Vagina (tissue), 2 donors: ENCODE data around the gene WDFY2. TPM values are rescaled to one million over a fixed set of nuclear protein-coding genes. Genes with fewer than 3 reads are reported as not detected.
A peak's percentile ranks its signal among the peaks of the same experiment; 100 is the strongest.

Experiments used
- DNase-seq, 2 donors: peaks; one replicate each; pipeline ENCODE4 v3.0.0-alpha.2; 2017; ENCODE audit errors: extremely low spot score in 2 of 2
- H3K27ac ChIP-seq: fragments of 200-600 bp; sonication (generic); one replicate; pipeline ENCODE4 v1.5.1; 2019
- H3K27me3 ChIP-seq: fragments of 200-600 bp; sonication (generic); one replicate; pipeline ENCODE4 v1.5.1; 2019
- H3K36me3 ChIP-seq, 2 donors: fragments of 200-600 bp; sonication (generic); one replicate each; pipeline ENCODE4 v1.5.1; 2017 to 2019
- H3K4me1 ChIP-seq: fragments of 200-600 bp; sonication (generic); one replicate; pipeline ENCODE4 v1.5.1; 2019
- H3K4me3 ChIP-seq, 2 donors: fragments of 200-600 bp; sonication (generic); 1 replicate in 1 of 2; 2 replicates in 1 of 2; pipeline ENCODE4 v1.5.1; 2016 to 2019
- H3K9me3 ChIP-seq: fragments of 200-600 bp; sonication (generic); one replicate; pipeline ENCODE4 v1.5.1; 2019
- POLR2A ChIP-seq, 2 donors: fragments of 450-650 bp; IDR thresholded peaks; one replicate each; pipeline ENCODE4 v1.6.1; 2017; ENCODE audit warnings: antibody characterized with exemption in 2 of 2, mild to moderate bottlenecking in 2 of 2, moderate library complexity in 2 of 2
- POLR2AphosphoS5 ChIP-seq, 2 donors: sonication (generic); formaldehyde crosslinking; IDR thresholded peaks; one replicate each; pipeline ENCODE4 v1.9.0; 2017; ENCODE audit warnings: antibody characterized with exemption in 2 of 2, mild to moderate bottlenecking in 2 of 2, low read depth in 1 of 2; ENCODE audit not compliant: insufficient read depth in 1 of 2
- intact Hi-C: fragments of 100-400 bp; cut with DNase I; formaldehyde crosslinking; loops from one replicate; pipeline ENCODE4 v1.15.1; 2023
- total RNA-seq: library from RNA; depleted of rRNA; stranded (reverse); fragments of >200 nt; gene quantifications from one replicate; pipeline ENCODE4 v1.2.3, GENCODE V29; 2016
- TF ChIP-seq, protein P1 (sequence below), 3 experiments: fragments of 450-650 bp in 2 of 3; fragments of 200-600 bp in 1 of 3; sonication (generic) in 1 of 3; IDR thresholded peaks; one replicate each; pipeline ENCODE4 v1.5.1; 2017 to 2019; ENCODE audit warnings: antibody characterized with exemption in 3 of 3, mild to moderate bottlenecking in 2 of 3, moderate library complexity in 2 of 3

WDFY2 gene
- total RNA-seq, 1 donor from 2014 or later: 26.3 TPM

DNA sequence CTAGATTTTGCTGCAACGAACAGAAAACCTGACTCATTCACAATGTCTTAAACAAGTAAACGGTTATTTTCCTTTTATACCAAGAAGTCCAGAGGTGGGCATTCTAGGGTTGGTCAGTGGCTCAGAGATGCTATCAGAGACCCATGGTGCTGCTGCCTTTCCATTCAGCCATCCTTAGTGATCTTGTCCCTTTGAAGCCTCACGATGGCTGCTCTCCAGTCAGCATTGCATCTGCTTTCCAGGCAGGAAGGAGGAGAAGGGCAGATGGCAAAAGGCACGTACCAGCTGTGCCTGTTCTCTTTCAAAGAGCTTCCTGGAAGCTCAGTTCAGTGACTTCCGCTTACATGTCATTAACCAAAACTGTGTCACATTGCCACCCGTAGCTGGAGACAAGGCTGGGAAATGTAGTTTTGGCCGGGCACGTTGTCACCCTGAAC is 30.1 kb downstream of the WDFY2 start:
- intact Hi-C loops: no loop called here
- no peak for TF ChIP-seq POLR2A (IDR thresholded peaks at IDR 0.05)
- TF ChIP-seq, protein P1, sequence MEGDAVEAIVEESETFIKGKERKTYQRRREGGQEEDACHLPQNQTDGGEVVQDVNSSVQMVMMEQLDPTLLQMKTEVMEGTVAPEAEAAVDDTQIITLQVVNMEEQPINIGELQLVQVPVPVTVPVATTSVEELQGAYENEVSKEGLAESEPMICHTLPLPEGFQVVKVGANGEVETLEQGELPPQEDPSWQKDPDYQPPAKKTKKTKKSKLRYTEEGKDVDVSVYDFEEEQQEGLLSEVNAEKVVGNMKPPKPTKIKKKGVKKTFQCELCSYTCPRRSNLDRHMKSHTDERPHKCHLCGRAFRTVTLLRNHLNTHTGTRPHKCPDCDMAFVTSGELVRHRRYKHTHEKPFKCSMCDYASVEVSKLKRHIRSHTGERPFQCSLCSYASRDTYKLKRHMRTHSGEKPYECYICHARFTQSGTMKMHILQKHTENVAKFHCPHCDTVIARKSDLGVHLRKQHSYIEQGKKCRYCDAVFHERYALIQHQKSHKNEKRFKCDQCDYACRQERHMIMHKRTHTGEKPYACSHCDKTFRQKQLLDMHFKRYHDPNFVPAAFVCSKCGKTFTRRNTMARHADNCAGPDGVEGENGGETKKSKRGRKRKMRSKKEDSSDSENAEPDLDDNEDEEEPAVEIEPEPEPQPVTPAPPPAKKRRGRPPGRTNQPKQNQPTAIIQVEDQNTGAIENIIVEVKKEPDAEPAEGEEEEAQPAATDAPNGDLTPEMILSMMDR (IDR thresholded peaks at IDR 0.05): no peak
- peak in 1 of 2 donors; percentile 43 for TF ChIP-seq POLR2AphosphoS5 (IDR thresholded peaks at IDR 0.05; ENCODE audit: insufficient read depth in 1 of 2, low read depth in 1 of 2)
- peaks cover 17% of the 10 kb centered on the region for H3K4me1 ChIP-seq
- no peaks in the 10 kb centered on the region for H3K9me3 ChIP-seq
- no peak overlapping the region for H3K27ac ChIP-seq
- no peak for DNase-seq
- H3K36me3 ChIP-seq: no peaks in the 10 kb centered on the region
- no peak overlapping the region for H3K4me3 ChIP-seq
- no peaks in the 10 kb centered on the region for H3K27me3 ChIP-seq

DNA sequence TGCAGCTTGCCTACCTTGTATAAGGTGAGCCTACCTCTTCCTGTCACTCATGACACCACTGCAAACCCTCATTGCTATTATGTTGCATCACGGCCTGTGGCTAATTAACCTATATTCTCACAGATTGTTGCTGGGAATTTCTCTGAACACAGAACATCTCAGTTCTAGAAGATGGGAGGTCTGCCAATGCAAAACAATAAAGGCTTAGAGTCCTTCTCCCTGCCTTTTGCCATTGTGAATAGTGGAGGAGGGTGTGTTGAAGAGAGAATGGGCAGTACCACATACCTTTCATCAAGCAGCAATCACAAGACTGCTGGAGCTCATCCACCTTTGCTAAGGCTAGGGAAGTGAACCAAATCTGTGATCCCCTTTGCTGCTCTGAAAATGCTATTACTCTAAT is 34.4 kb downstream of the WDFY2 start:
- peaks cover 54% of the 10 kb centered on the region for H3K4me1 ChIP-seq
- TF ChIP-seq POLR2AphosphoS5 (IDR thresholded peaks at IDR 0.05; ENCODE audit: insufficient read depth in 1 of 2, low read depth in 1 of 2): no peak
- DNase-seq: no peak

DNA sequence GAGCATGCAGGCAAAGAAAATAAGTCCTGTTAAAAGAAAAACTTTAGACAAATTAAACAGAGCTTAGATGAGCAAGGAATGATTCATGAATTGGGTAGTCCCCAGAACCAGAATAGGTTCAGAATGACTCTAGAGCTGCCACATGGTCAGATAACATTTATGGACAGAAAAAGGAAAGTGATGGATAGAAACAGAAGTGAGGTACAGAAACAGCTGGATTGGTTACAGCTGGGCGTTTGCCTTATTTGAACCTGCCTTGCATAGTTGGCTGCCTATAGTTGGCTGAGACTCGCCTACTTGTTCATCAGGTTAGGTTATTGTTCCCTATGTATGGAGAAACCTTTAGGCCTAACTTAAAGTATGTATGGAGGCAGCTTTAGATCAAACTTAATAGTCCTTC is 35.4 kb downstream of the WDFY2 start:
- Histone ChIP-seq H3K27ac (peak overlapping the region; percentile 21), H3K36me3 (no peaks in the 10 kb centered on the region), H3K4me1 (peaks cover 60% of the 10 kb centered on the region), H3K27me3 (no peaks in the 10 kb centered on the region), H3K9me3 (no peaks in the 10 kb centered on the region), H3K4me3 (no peak overlapping the region)
- TF ChIP-seq, protein P1 (IDR thresholded peaks at IDR 0.05): no peak
- TF ChIP-seq POLR2AphosphoS5 (IDR thresholded peaks at IDR 0.05; ENCODE audit: insufficient read depth in 1 of 2, low read depth in 1 of 2): no peak
- TF ChIP-seq POLR2A (IDR thresholded peaks at IDR 0.05): no peak
- intact Hi-C loops: no loop called here
- DNase-seq: no peak

More for the DNA sequence above, 34.4 kb downstream of the WDFY2 start:
- Histone ChIP-seq H3K27ac (no peak overlapping the region), H3K27me3 (no peaks in the 10 kb centered on the region), H3K4me3 (no peak overlapping the region), H3K36me3 (no peaks in the 10 kb centered on the region), H3K9me3 (no peaks in the 10 kb centered on the region)
- intact Hi-C loops: no loop called here

DNA sequence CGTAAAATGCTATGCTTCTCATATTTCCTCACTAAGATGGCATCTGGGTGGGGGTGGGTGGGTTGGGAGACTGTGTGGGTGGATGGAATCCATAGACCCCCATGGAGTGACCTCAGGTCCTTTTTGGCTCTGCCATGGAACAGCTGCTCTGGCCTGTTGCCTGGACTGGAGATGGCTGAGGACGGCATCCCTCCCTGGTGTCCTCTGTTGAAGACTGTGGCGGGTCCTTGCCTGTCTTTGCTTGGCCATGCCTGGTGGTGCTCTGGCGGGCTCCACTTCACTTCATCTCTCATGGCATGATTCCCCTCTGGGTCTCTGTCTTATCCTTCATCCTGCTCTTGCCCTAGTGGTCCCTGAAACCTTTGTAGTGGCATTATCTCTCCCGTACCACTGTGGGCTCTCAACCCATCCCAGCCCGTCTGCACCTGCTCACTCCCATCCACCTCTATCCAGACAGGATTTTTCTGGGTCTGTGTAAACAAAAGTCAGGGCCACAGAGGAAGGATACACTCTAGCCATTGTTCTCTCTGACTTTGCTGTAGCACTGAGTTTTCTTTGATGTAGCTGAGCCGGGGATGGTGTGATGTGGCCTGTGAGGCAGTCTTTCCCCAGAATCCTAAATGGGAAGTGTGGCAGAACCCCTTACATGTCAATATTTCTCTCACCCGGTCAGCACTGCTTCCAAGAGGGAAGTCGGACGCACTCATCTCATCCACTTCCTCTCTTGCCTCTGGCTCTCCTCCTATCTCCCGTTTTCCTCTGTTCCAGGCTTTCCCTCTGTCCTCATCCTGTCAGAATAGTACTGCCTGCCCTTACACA is 36.1 kb downstream of the WDFY2 start:
- Histone ChIP-seq H3K9me3 (no peaks in the 10 kb centered on the region), H3K4me1 (peaks cover 60% of the 10 kb centered on the region), H3K4me3 (no peak overlapping the region), H3K36me3 (no peaks in the 10 kb centered on the region), H3K27ac (peak overlapping the region; percentile 21), H3K27me3 (no peaks in the 10 kb centered on the region)
- intact Hi-C loops: no loop called here
- TF ChIP-seq, protein P1 (IDR thresholded peaks at IDR 0.05): no peak
- no peak for TF ChIP-seq POLR2A (IDR thresholded peaks at IDR 0.05)
- DNase-seq: no peak

DNA sequence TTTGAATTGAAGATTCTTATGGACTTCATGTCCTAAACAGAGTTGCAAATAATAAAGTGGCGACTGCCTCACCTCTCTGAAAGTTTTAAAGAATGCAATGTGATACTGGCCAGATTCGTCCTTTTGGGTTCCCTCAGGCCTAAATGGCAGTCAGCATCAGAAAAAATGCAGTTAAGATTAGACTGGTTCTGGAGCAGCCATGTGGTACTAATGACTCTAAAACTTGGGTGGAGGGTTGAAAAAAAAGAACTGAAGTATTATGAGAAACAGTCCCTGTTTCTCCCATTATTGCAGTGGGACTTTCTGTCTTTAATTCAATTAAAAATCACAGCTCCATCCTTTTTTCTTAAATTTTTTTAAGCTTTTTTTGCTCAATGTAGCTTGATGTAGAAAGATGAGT is 37.3 kb downstream of the WDFY2 start:
- TF ChIP-seq, protein P1 (IDR thresholded peaks at IDR 0.05): no peak
- TF ChIP-seq POLR2AphosphoS5 (IDR thresholded peaks at IDR 0.05; ENCODE audit: insufficient read depth in 1 of 2, low read depth in 1 of 2) (no peak), POLR2A (IDR thresholded peaks at IDR 0.05) (no peak)
- Histone ChIP-seq H3K27me3 (no peaks in the 10 kb centered on the region), H3K9me3 (no peaks in the 10 kb centered on the region), H3K4me3 (no peak overlapping the region), H3K36me3 (no peaks in the 10 kb centered on the region), H3K27ac (no peak overlapping the region), H3K4me1 (peaks cover 72% of the 10 kb centered on the region)
- intact Hi-C loops: no loop called here
- DNase-seq: no peak
